MM.1S (cell line): ENCODE measurements around the gene NPAS1.

Experiments used
- DNase-seq: peaks from one replicate; pipeline ENCODE4 v3.0.0-alpha.2; 2015
- H2AFZ ChIP-seq: fragments of 300-600 bp; sonication (generic); 2 replicates; pipeline ENCODE4 v1.6.0; 2016; ENCODE audit warnings: antibody characterized with exemption, low read length
- H3F3A ChIP-seq: fragments of 300-600 bp; sonication (generic); 2 replicates; pipeline ENCODE4 v1.6.1; 2016; ENCODE audit warnings: mild to moderate bottlenecking, antibody characterized with exemption, low read length, moderate library complexity, mixed read lengths; ENCODE audit not compliant: insufficient read depth
- H3K27ac ChIP-seq: fragments of 300-600 bp; sonication (generic); 2 replicates; pipeline ENCODE4 v1.5.1; 2016; ENCODE audit warnings: mild to moderate bottlenecking, low read length
- H3K27me3 ChIP-seq: fragments of 300-600 bp; sonication (generic); replicated peaks from 2 replicates; pipeline ENCODE4 v1.6.0; 2016; ENCODE audit warnings: low read length; ENCODE audit not compliant: insufficient read depth
- H3K36me3 ChIP-seq: fragments of 300-600 bp; sonication (generic); replicated peaks from 2 replicates; pipeline ENCODE4 v1.6.1; 2016; ENCODE audit warnings: mild to moderate bottlenecking, low read length, mixed read lengths; ENCODE audit not compliant: insufficient read depth
- H3K4me1 ChIP-seq: fragments of 300-600 bp; sonication (generic); 2 replicates; pipeline ENCODE4 v1.6.1; 2016; ENCODE audit warnings: low read length, mixed read lengths
- H3K4me2 ChIP-seq: fragments of 300-600 bp; sonication (generic); 2 replicates; pipeline ENCODE4 v1.6.0; 2016; ENCODE audit warnings: low read depth, low read length
- H3K4me3 ChIP-seq: fragments of 300-600 bp; sonication (generic); 2 replicates; pipeline ENCODE4 v1.5.1; 2016; ENCODE audit warnings: low read length, mixed read lengths
- H3K79me2 ChIP-seq: fragments of 300-600 bp; sonication (generic); 2 replicates; pipeline ENCODE4 v1.6.1; 2016; ENCODE audit warnings: mixed run types, low read length, mixed read lengths
- H3K9ac ChIP-seq: fragments of 300-600 bp; sonication (generic); 2 replicates; pipeline ENCODE4 v1.6.1; 2016; ENCODE audit warnings: low read length, mixed read lengths
- H3K9me2 ChIP-seq: fragments of 300-600 bp; sonication (generic); replicated peaks from 2 replicates; pipeline ENCODE4 v1.6.1; 2016; ENCODE audit warnings: mild to moderate bottlenecking, low read length, mixed read lengths; ENCODE audit not compliant: insufficient read depth
- H3K9me3 ChIP-seq: fragments of 300-600 bp; sonication (generic); replicated peaks from 2 replicates; pipeline ENCODE4 v1.6.1; 2016; ENCODE audit warnings: mild to moderate bottlenecking, low read length, mixed read lengths; ENCODE audit not compliant: insufficient read depth
- H4K20me1 ChIP-seq: fragments of 300-600 bp; sonication (generic); 2 replicates; pipeline ENCODE4 v1.6.1; 2016; ENCODE audit warnings: mild to moderate bottlenecking, low read length, moderate library complexity, mixed read lengths; ENCODE audit not compliant: insufficient read depth
- EZH2 ChIP-seq: fragments of 300-600 bp; sonication (generic); optimal IDR thresholded peaks from 2 replicates; pipeline ENCODE3; 2017; ENCODE audit warnings: low read depth, mild to moderate bottlenecking, antibody characterized with exemption, low read length, mixed read lengths
- EZH2phosphoT487 ChIP-seq: fragments of 300-600 bp; sonication (generic); IDR thresholded peaks from 2 replicates; pipeline ENCODE4 v1.6.1; 2018; ENCODE audit warnings: antibody characterized with exemption, low read length
- TF ChIP-seq, protein P1 (sequence below): fragments of 300-600 bp; sonication (generic); IDR thresholded peaks from 2 replicates; pipeline ENCODE4 v1.5.1; 2016; ENCODE audit warnings: antibody characterized with exemption, low read length, mixed read lengths

The NPAS1 gene

DNA sequence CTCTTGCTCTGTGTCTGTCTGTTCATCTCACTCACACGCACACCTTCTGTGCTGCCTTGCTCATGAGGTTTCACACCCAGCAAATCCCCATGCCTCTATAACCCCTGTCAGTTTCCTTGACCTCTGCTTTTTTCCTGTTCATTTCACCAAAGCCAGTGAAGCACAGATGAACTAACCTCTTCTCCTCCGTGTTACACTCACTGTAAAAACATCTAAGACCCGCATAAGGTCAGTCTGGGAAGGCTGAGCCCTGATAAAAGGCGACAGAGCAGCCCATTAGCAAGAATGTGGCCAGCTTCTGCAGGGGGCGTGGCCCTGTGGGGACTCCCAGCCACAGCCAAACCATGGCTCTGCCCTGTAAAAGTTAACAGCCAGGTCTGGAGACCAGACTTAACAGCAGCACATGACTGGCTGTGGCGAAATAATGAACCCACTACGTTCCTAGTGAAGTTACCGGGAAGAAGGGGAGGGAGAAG is 42.8 kb upstream of the NPAS1 start:
- H3K4me3 ChIP-seq: no peak overlapping the region
- H3F3A ChIP-seq: no peaks in the 10 kb centered on the region
- H3K9ac ChIP-seq: no peak overlapping the region
- H4K20me1 ChIP-seq: no peaks in the 10 kb centered on the region
- TF ChIP-seq, protein P1, sequence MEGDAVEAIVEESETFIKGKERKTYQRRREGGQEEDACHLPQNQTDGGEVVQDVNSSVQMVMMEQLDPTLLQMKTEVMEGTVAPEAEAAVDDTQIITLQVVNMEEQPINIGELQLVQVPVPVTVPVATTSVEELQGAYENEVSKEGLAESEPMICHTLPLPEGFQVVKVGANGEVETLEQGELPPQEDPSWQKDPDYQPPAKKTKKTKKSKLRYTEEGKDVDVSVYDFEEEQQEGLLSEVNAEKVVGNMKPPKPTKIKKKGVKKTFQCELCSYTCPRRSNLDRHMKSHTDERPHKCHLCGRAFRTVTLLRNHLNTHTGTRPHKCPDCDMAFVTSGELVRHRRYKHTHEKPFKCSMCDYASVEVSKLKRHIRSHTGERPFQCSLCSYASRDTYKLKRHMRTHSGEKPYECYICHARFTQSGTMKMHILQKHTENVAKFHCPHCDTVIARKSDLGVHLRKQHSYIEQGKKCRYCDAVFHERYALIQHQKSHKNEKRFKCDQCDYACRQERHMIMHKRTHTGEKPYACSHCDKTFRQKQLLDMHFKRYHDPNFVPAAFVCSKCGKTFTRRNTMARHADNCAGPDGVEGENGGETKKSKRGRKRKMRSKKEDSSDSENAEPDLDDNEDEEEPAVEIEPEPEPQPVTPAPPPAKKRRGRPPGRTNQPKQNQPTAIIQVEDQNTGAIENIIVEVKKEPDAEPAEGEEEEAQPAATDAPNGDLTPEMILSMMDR: no peak
- TF ChIP-seq EZH2: no peak
- TF ChIP-seq EZH2phosphoT487: no peak
- H3K79me2 ChIP-seq: no peaks in the 10 kb centered on the region
- no peaks in the 10 kb centered on the region for H3K27me3 ChIP-seq
- no peaks in the 10 kb centered on the region for H3K9me2 ChIP-seq
- no peak for DNase-seq
- no peak overlapping the region for H3K27ac ChIP-seq
- peaks cover 12% of the 10 kb centered on the region for H3K4me1 ChIP-seq
- no peak overlapping the region for H2AFZ ChIP-seq
- H3K4me2 ChIP-seq: no peak overlapping the region
- H3K9me3 ChIP-seq: no peaks in the 10 kb centered on the region
- H3K36me3 ChIP-seq: no peaks in the 10 kb centered on the region

DNA sequence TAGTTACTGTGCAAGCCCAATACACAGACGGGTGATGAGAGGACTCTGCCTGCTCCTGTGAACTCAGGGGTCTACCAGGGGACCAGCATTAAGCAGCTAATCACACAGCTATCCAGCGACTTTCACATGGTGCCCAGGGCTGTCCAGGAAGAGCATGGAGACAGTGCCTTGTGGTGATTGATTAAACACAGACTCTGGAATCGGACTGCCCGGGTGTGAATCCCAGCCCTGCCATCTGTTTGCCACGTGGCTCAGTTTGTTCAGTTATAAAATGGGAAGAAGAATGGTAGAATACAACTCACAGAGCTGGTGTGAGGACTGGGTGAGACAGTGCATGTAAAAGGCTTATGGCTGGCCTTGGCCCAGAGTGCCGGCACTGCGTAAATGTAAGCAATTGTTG is 42.1 kb upstream of the NPAS1 start:
- Histone ChIP-seq H3K9ac (no peak overlapping the region), H2AFZ (no peak overlapping the region), H3K4me1 (peaks cover 12% of the 10 kb centered on the region), H3K9me3 (no peaks in the 10 kb centered on the region), H3K36me3 (no peaks in the 10 kb centered on the region), H3K4me2 (no peak overlapping the region), H3K4me3 (no peak overlapping the region), H3K79me2 (no peaks in the 10 kb centered on the region), H3K27ac (no peak overlapping the region), H3K27me3 (no peaks in the 10 kb centered on the region), H4K20me1 (no peaks in the 10 kb centered on the region), H3F3A (no peaks in the 10 kb centered on the region), H3K9me2 (no peaks in the 10 kb centered on the region)
- DNase-seq: no peak
- TF ChIP-seq, protein P1: no peak
- TF ChIP-seq EZH2phosphoT487 (no peak), EZH2 (no peak)

DNA sequence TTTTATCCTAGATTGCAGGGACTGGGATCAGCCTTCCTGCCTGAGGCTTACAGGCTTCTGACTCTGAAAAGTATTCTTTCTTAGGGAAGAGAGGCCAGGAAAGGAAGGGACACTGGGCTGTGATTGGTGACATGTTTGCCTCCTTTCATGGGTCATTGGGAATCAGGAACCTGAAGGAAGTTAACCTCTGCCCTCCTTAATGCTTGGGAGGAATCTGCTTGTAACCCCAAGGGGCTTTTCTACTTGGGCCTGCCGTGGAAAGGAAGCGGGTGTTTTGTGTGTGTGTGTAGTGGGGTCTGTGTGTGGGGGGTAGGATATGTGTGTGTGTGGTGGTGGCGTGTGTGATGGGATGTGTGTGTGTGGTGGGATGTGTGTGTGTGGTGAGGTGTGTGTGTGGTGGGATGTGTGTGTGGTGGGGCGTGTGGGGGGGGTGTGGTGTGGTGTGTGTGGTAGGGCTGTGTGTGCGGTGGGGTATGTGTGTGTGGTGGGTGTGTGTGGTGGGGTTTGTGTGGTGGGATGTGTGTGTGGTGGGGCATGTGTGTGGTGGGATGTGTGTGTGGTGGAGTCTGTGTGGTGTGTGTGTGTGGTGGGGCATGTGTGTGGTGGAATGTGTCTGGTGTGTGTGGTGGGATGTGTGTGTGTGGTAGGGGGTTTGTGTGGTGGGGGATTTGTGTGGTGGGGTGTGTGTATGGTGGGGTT is 41.3 kb upstream of the NPAS1 start:
- Histone ChIP-seq H3K27me3 (no peaks in the 10 kb centered on the region), H3K9me2 (no peaks in the 10 kb centered on the region), H3K4me1 (peaks cover 12% of the 10 kb centered on the region), H3K4me3 (no peak overlapping the region), H3K27ac (no peak overlapping the region), H3K4me2 (no peak overlapping the region), H3K9me3 (no peaks in the 10 kb centered on the region), H2AFZ (no peak overlapping the region), H3K36me3 (no peaks in the 10 kb centered on the region), H3K79me2 (no peaks in the 10 kb centered on the region), H3K9ac (no peak overlapping the region), H3F3A (no peaks in the 10 kb centered on the region), H4K20me1 (no peaks in the 10 kb centered on the region)
- TF ChIP-seq EZH2phosphoT487: no peak
- TF ChIP-seq, protein P1: no peak
- no peak for TF ChIP-seq EZH2
- DNase-seq: no peak
